GM12878 (cell line): ENCODE measurements around the gene LCP1. TPM values are rescaled to one million over a fixed set of nuclear protein-coding genes. Genes with fewer than 3 reads are reported as not detected.

Experiments
- ATAC-seq: fragments of 200-7000 bp; cut with Tn5 transposase; 3 replicates; pipeline ENCODE4 v1.9.1; 2020; ENCODE audit warnings: mild to moderate bottlenecking, moderate library complexity
- BruUV-seq: library from RNA; stranded (reverse); fragments of 400-500 nt; replicated peaks from 2 replicates; lab custom pipeline; 2021; lab: Mats Ljungman, UMichigan
- CTCF ChIA-PET: fragments of 300-600 bp; sonication (Branson Sonifier 250); formaldehyde crosslinking; extraction: SDS; loops from one replicate; lab custom pipeline; 2021; ENCODE audit warnings: inconsistent platforms; lab: Yijun Ruan, JAX
- POLR2A ChIA-PET: fragments of 350-600 bp; formaldehyde crosslinking; extraction: SDS; loops from one replicate; lab custom pipeline; 2021; ENCODE audit warnings: inconsistent platforms; lab: Charles Lee
- RAD21 ChIA-PET: fragments of 300-600 bp; sonication (Branson Sonifier 250); formaldehyde crosslinking; loops from one replicate; lab custom pipeline; 2023; ENCODE audit warnings: antibody characterized with exemption; ENCODE audit not compliant: unreplicated experiment; lab: Charles Lee
- SMC1A ChIA-PET: fragments of 300-600 bp; sonication (Branson Sonifier 250); formaldehyde crosslinking; loops from one replicate; lab custom pipeline; 2023; ENCODE audit not compliant: unreplicated experiment, uncharacterized antibody; lab: Charles Lee
- DNase-seq: peaks from one replicate; pipeline ENCODE4 v3.0.0-alpha.2; 2011; ENCODE audit warnings: low read depth, low spot score
- FAIRE-seq: peaks from 3 replicates; lab custom pipeline; 2011; peaks lifted over from hg19 to GRCh38; lab: Jason Lieb, UNC
- H2AFZ ChIP-seq: 2 replicates; pipeline ENCODE4 v1.6.0; 2011; ENCODE audit warnings: low read depth, low read length, control low read depth; ENCODE audit not compliant: control insufficient read depth
- H3K27ac ChIP-seq: 2 replicates; pipeline ENCODE4 v1.5.1; 2011; ENCODE audit warnings: control low read depth; ENCODE audit not compliant: control insufficient read depth, insufficient read depth
- H3K27me3 ChIP-seq, 2 experiments: replicated peaks in 1 of 2; 2 replicates each; pipeline versions ENCODE4 v1.6.0 to v1.6.1; 2011; ENCODE audit warnings: low read length in 1 of 2; ENCODE audit not compliant: control insufficient read depth in 2 of 2, insufficient read depth in 2 of 2
- H3K36me3 ChIP-seq, 2 experiments: 2 replicates each; pipeline ENCODE4 v1.5.1; 2011; ENCODE audit warnings: low read length in 1 of 2; ENCODE audit not compliant: control insufficient read depth in 2 of 2, insufficient read depth in 2 of 2
- H3K4me1 ChIP-seq: 2 replicates; pipeline ENCODE4 v1.6.1; 2011; ENCODE audit warnings: mild to moderate bottlenecking, low read length, moderate library complexity, mixed read lengths; ENCODE audit not compliant: control insufficient read depth, insufficient read depth
- H3K4me2 ChIP-seq: 2 replicates; pipeline ENCODE4 v1.6.0; 2011; ENCODE audit warnings: control low read depth; ENCODE audit not compliant: control insufficient read depth, insufficient read depth
- H3K4me3 ChIP-seq: fragments of 200-600 bp; sonication (generic); 2 replicates; pipeline ENCODE4 v1.5.1; 2016
- H3K79me2 ChIP-seq: 2 replicates; pipeline ENCODE4 v1.6.0; 2011; ENCODE audit warnings: low read length; ENCODE audit not compliant: control insufficient read depth, insufficient read depth
- H3K9ac ChIP-seq: 2 replicates; pipeline ENCODE4 v1.8.0; 2011; ENCODE audit warnings: low read length, control low read depth, mixed read lengths; ENCODE audit not compliant: control insufficient read depth, insufficient read depth
- H3K9me3 ChIP-seq: replicated peaks from 3 replicates; pipeline ENCODE4 v1.5.1; 2011; ENCODE audit warnings: mild to moderate bottlenecking, low read length; ENCODE audit not compliant: control insufficient read depth, insufficient read depth
- H4K20me1 ChIP-seq: 2 replicates; pipeline ENCODE4 v1.6.0; 2011; ENCODE audit not compliant: control insufficient read depth, insufficient read depth
- DPF2 ChIP-seq: fragments of 450-650 bp; IDR thresholded peaks from 2 replicates; pipeline ENCODE4 v1.6.1; 2017; ENCODE audit warnings: mild to moderate bottlenecking
- ETV6 ChIP-seq, 2 experiments: fragments of 450-650 bp in 1 of 2; IDR thresholded peaks in 1 of 2; conservative IDR thresholded peaks in 1 of 2; 2 replicates each; pipeline ENCODE4 v1.6.1; 2014; ENCODE audit warnings: antibody characterized with exemption in 1 of 2, borderline replicate concordance in 1 of 2, low read depth in 1 of 2, mild to moderate bottlenecking in 1 of 2, moderate library complexity in 1 of 2
- FOXM1 ChIP-seq: IDR thresholded peaks from 2 replicates; pipeline ENCODE4 v1.6.1; 2012; ENCODE audit warnings: low read depth, mild to moderate bottlenecking, inconsistent platforms, low read length, moderate library complexity
- HDAC2 ChIP-seq: fragments of 200-600 bp; sonication (generic); IDR thresholded peaks from 2 replicates; pipeline ENCODE4 v1.6.1; 2017
- KDM1A ChIP-seq: fragments of 200-600 bp; sonication (generic); IDR thresholded peaks from 2 replicates; pipeline ENCODE4 v1.6.1; 2016; ENCODE audit warnings: borderline replicate concordance
- MXI1 ChIP-seq: fragments of 150-350 bp; IDR thresholded peaks from 2 replicates; pipeline ENCODE4 v1.6.1; 2011; ENCODE audit warnings: low read depth, mild to moderate bottlenecking, inconsistent platforms, low read length, improper control_type of control experiment
- PAX5 ChIP-seq: IDR thresholded peaks from 2 replicates; pipeline ENCODE4 v1.6.1; 2011; ENCODE audit warnings: low read depth, low read length, borderline replicate concordance
- PAX8 ChIP-seq: fragments of 450-650 bp; IDR thresholded peaks from 2 replicates; pipeline ENCODE4 v1.6.1; 2017; ENCODE audit warnings: mild to moderate bottlenecking, moderate library complexity
- SUPT20H ChIP-seq: IDR thresholded peaks from 2 replicates; pipeline ENCODE4 v1.6.1; 2011; ENCODE audit warnings: low read depth, mild to moderate bottlenecking, low read length, moderate library complexity, borderline replicate concordance; ENCODE audit not compliant: control insufficient read depth
- WGBS: methylation state at CpG from one replicate; pipeline ENCODE4 v1.1.6; 2016; ENCODE audit warnings: low lambda C conversion rate; ENCODE audit not compliant: insufficient replicate concordance, insufficient coverage; ENCODE audit errors: missing lambda C conversion rate; 5-methylcytosine and 5-hydroxymethylcytosine counted together
- in situ Hi-C: fragments of 300-500 bp; cut with MboI; formaldehyde crosslinking; loops from 9 replicates; pipeline ENCODE4 v1.14.3; 2018; ENCODE audit warnings: mixed read lengths
- intact Hi-C: fragments of 100-400 bp; cut with micrococcal nuclease; formaldehyde crosslinking; loops from one replicate; pipeline ENCODE4 v1.14.2; 2022; ENCODE audit not compliant: unreplicated experiment
- polyA plus RNA-seq, 11 experiments: library from polyadenylated mRNA; depleted of rRNA in 4 of 11; unstranded in 6 of 11; stranded (reverse) in 5 of 11; fragments of >200 nt; fragmentation: Nextera tagmentation in 4 of 11; fragmentation: Illumina TruSeq in 1 of 11; extraction: Ambion mirVana in 4 of 11; extraction: Trizol in 1 of 11; gene quantifications; 1 replicate in 1 of 11; 2 replicates in 10 of 11; pipeline versions ENCODE4 v1.2.1 to v1.2.3, GENCODE V29; 2011 to 2016; ENCODE audit warnings: inconsistent platforms in 2 of 11, missing spikeins in 2 of 11, low read depth in 1 of 11
- total RNA-seq, 4 experiments: library from RNA; depleted of rRNA in 3 of 4; stranded (reverse); fragments of >200 nt in 3 of 4; fragmentation: Illumina TruSeq in 1 of 4; extraction: Trizol in 1 of 4; gene quantifications; 2 replicates each; pipeline versions ENCODE4 v1.2.1 to v1.2.3, GENCODE V29; 2013 to 2021
- TF ChIP-seq, protein P1 (sequence below): IDR thresholded peaks from 2 replicates; pipeline ENCODE4 v1.6.1; 2012; ENCODE audit warnings: improper control_type of control experiment, low read depth, low read length; ENCODE audit not compliant: insufficient replicate concordance
- TF ChIP-seq, protein P2 (sequence below): fragments of 450-650 bp; IDR thresholded peaks from 2 replicates; pipeline ENCODE4 v1.6.1; 2014; ENCODE audit warnings: mild to moderate bottlenecking

LCP1 gene
- total and polyA plus RNA-seq, 10 of the 15 experiments (the other 5 are each of a cell fraction or from before 2014, with no cell fraction given), result 775 to 2,201 (median 1,556) TPM

DNA sequence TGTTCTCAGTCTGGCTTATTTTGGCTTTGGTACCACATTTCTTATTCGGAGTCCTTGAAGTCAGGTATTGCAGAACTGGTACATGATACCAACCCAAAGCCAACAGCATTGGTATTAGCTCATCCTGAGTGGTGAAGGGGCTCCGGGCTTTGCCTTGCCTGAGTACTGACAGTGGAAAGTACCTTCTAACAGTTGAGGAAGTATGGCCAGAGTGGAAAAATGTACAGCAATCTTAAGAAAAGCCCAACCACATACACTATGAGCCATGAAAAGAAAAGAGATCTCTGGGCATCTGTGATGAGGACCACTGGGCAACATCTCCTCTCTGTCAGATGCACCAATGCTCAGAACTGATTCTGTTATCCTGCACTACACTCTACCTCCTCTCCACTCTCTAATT lies 8.3 kb downstream of the LCP1 start (continued):
- TF ChIP-seq, protein P1, sequence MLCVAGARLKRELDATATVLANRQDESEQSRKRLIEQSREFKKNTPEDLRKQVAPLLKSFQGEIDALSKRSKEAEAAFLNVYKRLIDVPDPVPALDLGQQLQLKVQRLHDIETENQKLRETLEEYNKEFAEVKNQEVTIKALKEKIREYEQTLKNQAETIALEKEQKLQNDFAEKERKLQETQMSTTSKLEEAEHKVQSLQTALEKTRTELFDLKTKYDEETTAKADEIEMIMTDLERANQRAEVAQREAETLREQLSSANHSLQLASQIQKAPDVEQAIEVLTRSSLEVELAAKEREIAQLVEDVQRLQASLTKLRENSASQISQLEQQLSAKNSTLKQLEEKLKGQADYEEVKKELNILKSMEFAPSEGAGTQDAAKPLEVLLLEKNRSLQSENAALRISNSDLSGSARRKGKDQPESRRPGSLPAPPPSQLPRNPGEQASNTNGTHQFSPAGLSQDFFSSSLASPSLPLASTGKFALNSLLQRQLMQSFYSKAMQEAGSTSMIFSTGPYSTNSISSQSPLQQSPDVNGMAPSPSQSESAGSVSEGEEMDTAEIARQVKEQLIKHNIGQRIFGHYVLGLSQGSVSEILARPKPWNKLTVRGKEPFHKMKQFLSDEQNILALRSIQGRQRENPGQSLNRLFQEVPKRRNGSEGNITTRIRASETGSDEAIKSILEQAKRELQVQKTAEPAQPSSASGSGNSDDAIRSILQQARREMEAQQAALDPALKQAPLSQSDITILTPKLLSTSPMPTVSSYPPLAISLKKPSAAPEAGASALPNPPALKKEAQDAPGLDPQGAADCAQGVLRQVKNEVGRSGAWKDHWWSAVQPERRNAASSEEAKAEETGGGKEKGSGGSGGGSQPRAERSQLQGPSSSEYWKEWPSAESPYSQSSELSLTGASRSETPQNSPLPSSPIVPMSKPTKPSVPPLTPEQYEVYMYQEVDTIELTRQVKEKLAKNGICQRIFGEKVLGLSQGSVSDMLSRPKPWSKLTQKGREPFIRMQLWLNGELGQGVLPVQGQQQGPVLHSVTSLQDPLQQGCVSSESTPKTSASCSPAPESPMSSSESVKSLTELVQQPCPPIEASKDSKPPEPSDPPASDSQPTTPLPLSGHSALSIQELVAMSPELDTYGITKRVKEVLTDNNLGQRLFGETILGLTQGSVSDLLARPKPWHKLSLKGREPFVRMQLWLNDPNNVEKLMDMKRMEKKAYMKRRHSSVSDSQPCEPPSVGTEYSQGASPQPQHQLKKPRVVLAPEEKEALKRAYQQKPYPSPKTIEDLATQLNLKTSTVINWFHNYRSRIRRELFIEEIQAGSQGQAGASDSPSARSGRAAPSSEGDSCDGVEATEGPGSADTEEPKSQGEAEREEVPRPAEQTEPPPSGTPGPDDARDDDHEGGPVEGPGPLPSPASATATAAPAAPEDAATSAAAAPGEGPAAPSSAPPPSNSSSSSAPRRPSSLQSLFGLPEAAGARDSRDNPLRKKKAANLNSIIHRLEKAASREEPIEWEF, result no peak
- peak; percentile 60 for TF ChIP-seq DPF2

DNA sequence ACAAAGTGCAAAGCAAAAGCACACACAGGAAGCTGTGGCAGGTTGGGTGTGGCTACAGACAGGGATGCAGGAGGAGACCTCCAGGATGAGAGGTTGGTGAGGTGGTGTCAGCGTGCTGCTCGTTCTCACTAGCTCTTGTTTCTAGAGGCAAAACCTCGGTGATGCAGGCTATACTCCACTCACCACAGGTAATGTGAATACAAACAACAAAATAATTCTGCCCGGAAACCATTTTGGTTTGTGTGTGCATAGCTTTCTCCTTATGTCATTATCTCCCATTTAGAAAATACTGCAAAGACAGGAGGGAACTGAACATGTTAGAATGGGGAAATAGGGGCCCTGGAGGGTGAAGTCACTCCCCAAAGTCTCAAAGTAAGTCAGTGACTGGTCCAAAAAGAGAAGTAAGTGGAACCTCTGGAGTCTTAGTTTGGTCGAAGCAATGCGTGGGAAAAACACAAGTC lies 9.4 kb downstream of the LCP1 start:
- Histone ChIP-seq H3K27me3 (no peaks in the 10 kb centered on the region), H3K79me2 (peaks cover 99% of the 10 kb centered on the region), H3K36me3 (peaks cover 12 to 28% of the 10 kb centered on the region in 2 experiments), H2AFZ (no peak overlapping the region), H3K9ac (peak overlapping the region; percentile 66), H3K4me3 (peak overlapping the region; percentile 72), H4K20me1 (peaks cover 25% of the 10 kb centered on the region), H3K4me1 (peaks cover 48% of the 10 kb centered on the region), H3K27ac (peak overlapping the region; percentile 71), H3K4me2 (peak overlapping the region; percentile 99), H3K9me3 (no peaks in the 10 kb centered on the region)
- POLR2A ChIA-PET, result interaction anchor here (0.6 to 5.1 kb wide), 3 partner anchors 9 to 460 kb away, joined by 3 to 52 read pairs (median 3); partner anchors contain the start of gene LCP1
- in situ Hi-C loops (loop anchor here (10.0 kb wide), 2 partner anchors 382 to 468 kb away; partner anchors contain the start of genes CBY2 and LRCH1), intact Hi-C loops (loop anchor here (10.0 kb wide), 1 partner anchor 402 kb away; no protein-coding TSS in a partner anchor)
- no peak for DNase-seq
- BruUV-seq, result no TSS peak
- RAD21 ChIA-PET, result interaction anchor here (0.8 to 9.7 kb wide), 5 partner anchors 6 to 28 kb away, joined by 3 to 184 read pairs (median 3); partner anchors contain the start of gene LCP1
- under 1% methylated on average over 6 of the region's 6 CpGs for WGBS
- no peak for FAIRE-seq
- SMC1A ChIA-PET, result interaction anchor here (1.0 to 16.5 kb wide), 4 partner anchors 4 to 28 kb away, joined by 3 to 295 read pairs (median 151); partner anchors contain the start of gene LCP1
- peak; percentile 11 for ATAC-seq
- CTCF ChIA-PET, result interaction anchor here (0.8 to 17.1 kb wide), 4 partner anchors 10 to 149 kb away, joined by 3 to 172 read pairs (median 4); partner anchors contain the start of gene LCP1
- TF ChIP-seq SUPT20H (no peak), ETV6 (conservative IDR thresholded peaks at IDR 0.05 in 1 of 2, IDR thresholded peaks at IDR 0.05 in 1 of 2; ENCODE audit: borderline replicate concordance in 1 of 2, low read depth in 1 of 2) (no peak; a peak in 1 of 4 replicates), HDAC2 (no peak), PAX8 (no peak), MXI1 (no peak), PAX5 (no peak), KDM1A (no peak), FOXM1 (no peak)
- TF ChIP-seq, protein P2, sequence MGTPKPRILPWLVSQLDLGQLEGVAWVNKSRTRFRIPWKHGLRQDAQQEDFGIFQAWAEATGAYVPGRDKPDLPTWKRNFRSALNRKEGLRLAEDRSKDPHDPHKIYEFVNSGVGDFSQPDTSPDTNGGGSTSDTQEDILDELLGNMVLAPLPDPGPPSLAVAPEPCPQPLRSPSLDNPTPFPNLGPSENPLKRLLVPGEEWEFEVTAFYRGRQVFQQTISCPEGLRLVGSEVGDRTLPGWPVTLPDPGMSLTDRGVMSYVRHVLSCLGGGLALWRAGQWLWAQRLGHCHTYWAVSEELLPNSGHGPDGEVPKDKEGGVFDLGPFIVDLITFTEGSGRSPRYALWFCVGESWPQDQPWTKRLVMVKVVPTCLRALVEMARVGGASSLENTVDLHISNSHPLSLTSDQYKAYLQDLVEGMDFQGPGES, result no peak
